HCT116 (cell line): ENCODE measurements around the gene TSEN34. TPM values are rescaled to one million over a fixed set of nuclear protein-coding genes. Genes with fewer than 3 reads are reported as not detected.
A peak's percentile ranks its signal among the peaks of the same experiment; 100 is the strongest.

Experiments
- ATAC-seq: fragments of 200-7000 bp; cut with Tn5 transposase; 2 replicates; pipeline ENCODE4 v1.9.1; 2020; ENCODE audit warnings: mild to moderate bottlenecking, moderate library complexity
- BruUV-seq: library from RNA; stranded (reverse); fragments of 400-500 nt; replicated peaks from 2 replicates; lab custom pipeline; 2021; lab: Mats Ljungman, UMichigan
- CTCF ChIA-PET: fragments of 300-600 bp; sonication (Branson Sonifier 250); formaldehyde crosslinking; loops from one replicate; lab custom pipeline; 2021; ENCODE audit warnings: antibody characterized with exemption; lab: Charles Lee
- POLR2A ChIA-PET: fragments of 300-600, 350-600 bp; sonication (Branson Sonifier 250); formaldehyde crosslinking; loops from one replicate; lab custom pipeline; 2021; ENCODE audit warnings: antibody characterized with exemption; lab: Charles Lee
- RAD21 ChIA-PET, 2 experiments: fragments of 300-600 bp; sonication (Branson Sonifier 250); formaldehyde crosslinking; loops; one replicate each; lab custom pipeline; 2023; ENCODE audit warnings: low total read pairs in 2 of 2; ENCODE audit not compliant: uncharacterized antibody in 2 of 2, unreplicated experiment in 2 of 2, low non-redundant PET in 1 of 2; lab: Charles Lee
- DNase-seq: peaks from one replicate; pipeline ENCODE4 v3.0.0-alpha.2; 2010; ENCODE audit warnings: low read depth, low spot score
- H2AFZ ChIP-seq: fragments of 200-600 bp; shearing (Covaris generic), sonication (generic); 2 replicates; pipeline ENCODE4 v1.6.1; 2017; ENCODE audit warnings: low read depth, mixed run types, mixed read lengths, antibody characterized with exemption, low read length; ENCODE audit not compliant: poor library complexity, severe bottlenecking
- H3K27ac ChIP-seq: 2 replicates; pipeline ENCODE4 v1.5.1; 2012; ENCODE audit warnings: low read depth, low read length
- H3K27me3 ChIP-seq: fragments of 200-600 bp; sonication (generic); 2 replicates; pipeline ENCODE4 v1.6.1; 2016; ENCODE audit warnings: mixed run types, low read length, mixed read lengths; ENCODE audit not compliant: insufficient read depth
- H3K36me3 ChIP-seq, 2 experiments: fragments of 200-500 bp in 1 of 2; fragments of 200-600 bp in 1 of 2; sonication (Bioruptor generic) in 1 of 2; sonication (generic) in 1 of 2; 2 replicates each; pipeline versions ENCODE4 v1.5.1 to v1.6.1; 2014 to 2016; ENCODE audit warnings: low read length in 2 of 2, inconsistent platforms in 1 of 2, mixed read lengths in 1 of 2, mixed run types in 1 of 2; ENCODE audit not compliant: insufficient read depth in 2 of 2, control insufficient read depth in 1 of 2
- H3K4me1 ChIP-seq, 2 experiments: fragments of 200-600 bp in 1 of 2; sonication (generic) in 1 of 2; 2 replicates each; pipeline versions ENCODE4 v1.5.1 to v1.6.1; 2012 to 2017; ENCODE audit warnings: low read length in 2 of 2, inconsistent platforms in 1 of 2, mild to moderate bottlenecking in 1 of 2, mixed read lengths in 1 of 2, mixed run types in 1 of 2, moderate library complexity in 1 of 2; ENCODE audit not compliant: insufficient read depth in 2 of 2, control insufficient read depth in 1 of 2
- H3K4me2 ChIP-seq: fragments of 200-600 bp; sonication (generic); 2 replicates; pipeline ENCODE4 v1.6.1; 2017; ENCODE audit warnings: mixed run types, low read length, mixed read lengths
- H3K4me3 ChIP-seq, 2 experiments: fragments of 200-600 bp in 1 of 2; sonication (generic) in 1 of 2; replicated peaks in 1 of 2; 2 replicates each; pipeline ENCODE4 v1.5.1; 2011 to 2016; ENCODE audit warnings: low read length in 2 of 2, control low read depth in 1 of 2, low read depth in 1 of 2, mild to moderate bottlenecking in 1 of 2, mixed read lengths in 1 of 2, mixed run types in 1 of 2
- H3K79me2 ChIP-seq: fragments of 200-600 bp; sonication (generic); 2 replicates; pipeline ENCODE4 v1.6.1; 2017; ENCODE audit warnings: mild to moderate bottlenecking, mixed run types, low read length, moderate library complexity, mixed read lengths; ENCODE audit not compliant: insufficient read depth
- H3K9ac ChIP-seq: fragments of 200-600 bp; sonication (generic); 2 replicates; pipeline ENCODE4 v1.6.1; 2016; ENCODE audit warnings: low read length, mixed read lengths
- H3K9me2 ChIP-seq: fragments of 200-600 bp; sonication (generic), shearing (Covaris generic); 2 replicates; pipeline ENCODE4 v1.6.1; 2017; ENCODE audit warnings: mixed run types, mild to moderate bottlenecking, moderate library complexity; ENCODE audit not compliant: insufficient read depth
- H3K9me3 ChIP-seq, 2 experiments: fragments of 200-500 bp in 1 of 2; fragments of 200-600 bp in 1 of 2; sonication (Bioruptor generic) in 1 of 2; sonication (generic) in 1 of 2; 2 replicates each; pipeline ENCODE4 v1.6.1; 2014 to 2017; ENCODE audit warnings: low read length in 2 of 2, mixed read lengths in 2 of 2, inconsistent platforms in 1 of 2, low read depth in 1 of 2, mild to moderate bottlenecking in 1 of 2, mixed run types in 1 of 2, moderate library complexity in 1 of 2; ENCODE audit not compliant: control insufficient read depth in 1 of 2, insufficient read depth in 1 of 2
- H4K20me1 ChIP-seq: fragments of 200-600 bp; sonication (generic), shearing (Covaris generic); 2 replicates; pipeline ENCODE4 v1.6.1; 2017; ENCODE audit warnings: mixed run types, mild to moderate bottlenecking, moderate library complexity; ENCODE audit not compliant: insufficient read depth
- CBX3 ChIP-seq: IDR thresholded peaks from 2 replicates; pipeline ENCODE4 v1.6.1; 2012; ENCODE audit warnings: low read depth
- CTCF ChIP-seq, 3 experiments: fragments of 200-600 bp in 1 of 3; sonication (generic) in 1 of 3; IDR thresholded peaks in 2 of 3; conservative IDR thresholded peaks in 1 of 3; 2 replicates each; pipeline ENCODE4 v1.5.1; 2012 to 2017; ENCODE audit warnings: low read depth in 2 of 3, low read length in 2 of 3, antibody characterized with exemption in 1 of 3, borderline replicate concordance in 1 of 3, control low read depth in 1 of 3, mild to moderate bottlenecking in 1 of 3, mixed read lengths in 1 of 3, mixed run types in 1 of 3, moderate library complexity in 1 of 3; ENCODE audit not compliant: insufficient read depth in 1 of 3
- EGR1 ChIP-seq: IDR thresholded peaks from 2 replicates; pipeline ENCODE4 v1.6.1; 2012; ENCODE audit warnings: low read depth
- EZH2 ChIP-seq: fragments of 200-600 bp; sonication (generic); IDR thresholded peaks from 2 replicates; pipeline ENCODE4 v1.6.1; 2017; ENCODE audit warnings: antibody characterized with exemption, mixed run types
- EZH2phosphoT487 ChIP-seq: fragments of 200-600 bp; IDR thresholded peaks from 2 replicates; pipeline ENCODE4 v1.6.1; 2018; ENCODE audit warnings: antibody characterized with exemption, borderline replicate concordance
- FOSL1 ChIP-seq: IDR thresholded peaks from 2 replicates; pipeline ENCODE4 v1.6.1; 2012; ENCODE audit warnings: low read depth
- JUND ChIP-seq: IDR thresholded peaks from 2 replicates; pipeline ENCODE4 v1.6.1; 2012
- MAX ChIP-seq: IDR thresholded peaks from 2 replicates; pipeline ENCODE4 v1.6.1; 2012
- POLR2A ChIP-seq: IDR thresholded peaks from 2 replicates; pipeline ENCODE4 v1.7.0; 2011; ENCODE audit warnings: borderline replicate concordance; ENCODE audit not compliant: insufficient read depth, insufficient read length; ENCODE audit errors: extremely low read depth
- POLR2AphosphoS5 ChIP-seq: IDR thresholded peaks from 2 replicates; pipeline ENCODE4 v1.6.1; 2011; ENCODE audit warnings: mild to moderate bottlenecking, low read depth, low read length, moderate library complexity
- RAD21 ChIP-seq: IDR thresholded peaks from 2 replicates; pipeline ENCODE4 v1.6.1; 2012; ENCODE audit warnings: low read depth, mild to moderate bottlenecking
- REST ChIP-seq: IDR thresholded peaks from 2 replicates; pipeline ENCODE4 v1.6.1; 2012; ENCODE audit warnings: low read depth
- SP1 ChIP-seq: IDR thresholded peaks from 2 replicates; pipeline ENCODE4 v1.6.1; 2012; ENCODE audit warnings: low read depth
- SRF ChIP-seq: IDR thresholded peaks from 2 replicates; pipeline ENCODE4 v1.6.1; 2012; ENCODE audit warnings: low read depth
- TCF7L2 ChIP-seq: IDR thresholded peaks from 2 replicates; pipeline ENCODE4 v1.7.0; 2011; ENCODE audit warnings: borderline replicate concordance, inconsistent platforms; ENCODE audit not compliant: insufficient read depth, insufficient read length; ENCODE audit errors: extremely low read depth
- intact Hi-C: fragments of 100-400 bp; cut with micrococcal nuclease; formaldehyde crosslinking; loops from 2 replicates; pipeline ENCODE4 v1.10.0; 2022
- total RNA-seq: library from RNA; stranded (reverse); gene quantifications from one replicate; pipeline ENCODE4 v1.2.1, GENCODE V29; 2021; ENCODE audit not compliant: unreplicated experiment
- TF ChIP-seq, protein P1 (sequence below): IDR thresholded peaks from 2 replicates; pipeline ENCODE4 v1.6.1; 2011; ENCODE audit warnings: mild to moderate bottlenecking, low read length, moderate library complexity; ENCODE audit not compliant: insufficient replicate concordance; ENCODE audit errors: extremely low read depth
- TF ChIP-seq, protein P2 (sequence below): IDR thresholded peaks from 2 replicates; pipeline ENCODE4 v1.6.1; 2012

The TSEN34 gene
- total RNA-seq, 1 experiment from 2014 or later: 99.9 TPM

DNA sequence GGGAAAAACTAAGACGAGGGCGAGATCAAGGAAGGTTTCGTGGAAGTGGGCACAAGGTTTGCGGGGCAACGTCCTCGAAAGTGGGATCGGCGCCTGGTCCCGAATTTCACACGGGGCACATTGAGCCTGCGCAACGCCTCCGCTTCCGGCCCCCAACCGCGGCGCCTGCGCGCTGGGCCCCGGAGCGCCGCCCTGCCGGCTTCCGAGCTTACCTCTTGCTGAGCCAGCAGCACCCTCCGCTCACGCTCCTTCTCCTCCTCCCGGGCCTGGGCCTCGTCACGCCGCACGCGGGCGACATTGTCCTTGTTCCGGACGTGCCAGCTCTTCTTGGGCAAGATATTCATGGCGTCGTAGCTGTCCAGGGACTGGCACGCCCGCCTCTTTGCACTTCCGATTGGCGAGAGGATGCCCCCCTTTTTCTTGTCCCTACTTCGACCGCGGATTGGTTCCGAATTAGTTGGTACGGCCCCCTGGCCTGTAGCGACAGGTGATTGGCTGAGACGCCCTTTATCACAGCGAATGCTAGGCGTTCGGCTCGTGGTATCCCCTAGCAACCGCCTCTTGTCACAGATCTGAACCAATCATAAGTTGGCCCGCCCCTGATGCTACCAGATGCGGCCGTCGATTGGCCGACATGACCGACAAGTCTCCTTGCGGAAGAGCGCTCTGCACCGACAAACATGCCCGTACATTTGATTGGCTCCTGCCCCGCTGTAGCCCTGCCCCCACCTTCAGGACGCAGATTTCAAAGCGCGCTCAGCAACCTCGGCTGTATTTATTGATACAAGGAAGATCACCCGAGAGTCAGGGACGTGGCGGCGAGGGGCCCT is 31.5 kb upstream of the TSEN34 start, which contains the start of gene LENG1:
Gene LENG1, minus strand, starts transcription at position 370 of the 830 bp plus-strand sequence. Its CDS starts 26 bp downstream, at position 344.
- no peaks in the 10 kb centered on the region for H3K27me3 ChIP-seq
- BruUV-seq: no TSS peak
- DNase-seq (peak; percentile 100), ATAC-seq (peak; percentile 85)
- H3K4me3 ChIP-seq: peak within 1 kb of the TSS; percentile 82 to 84
- H2AFZ ChIP-seq: no peak within 1 kb of the TSS
- intact Hi-C loops: loop anchor here (1.0 kb wide), 1 partner anchor 22 kb away; the partner anchor contains the start of gene CNOT3
- no peaks in the 10 kb centered on the region for H4K20me1 ChIP-seq
- RAD21 ChIA-PET: no interaction called here
- peak within 1 kb of the TSS; percentile 87 for H3K27ac ChIP-seq
- H3K79me2 ChIP-seq: peaks cover 8% of the 10 kb centered on the region
- CTCF ChIA-PET: interaction anchor here (0.7 to 1.3 kb wide), 4 partner anchors 9 to 107 kb away, joined by 3 to 6 read pairs (median 4); partner anchors contain the start of genes MBOAT7 and TMC4
- H3K9ac ChIP-seq: peak within 1 kb of the TSS; percentile 91
- H3K9me2 ChIP-seq: no peaks in the 10 kb centered on the region
- peak within 1 kb of the TSS; percentile 96 for H3K4me2 ChIP-seq
- POLR2A ChIA-PET: interaction anchor here (0.8 to 1.6 kb wide), 4 partner anchors 9 to 40 kb away, joined by 3 to 13 read pairs (median 6); partner anchors contain the start of genes MBOAT7 and TSEN34
- H3K9me3 ChIP-seq: no peaks in the 10 kb centered on the region
- peaks cover 26 to 44% of the 10 kb centered on the region in 2 experiments for H3K4me1 ChIP-seq
- H3K36me3 ChIP-seq: peaks cover 21 to 23% of the 10 kb centered on the region in 2 experiments; a peak in 3 of 4 replicates
- TF ChIP-seq TCF7L2 (peak; percentile 78), FOSL1 (no peak), EZH2phosphoT487 (no peak), EZH2 (no peak), REST (no peak), SRF (no peak), POLR2A (peak; percentile 61), CTCF (IDR thresholded peaks at IDR 0.05 in 2 of 3, conservative IDR thresholded peaks at IDR 0.05 in 1 of 3; ENCODE audit: borderline replicate concordance in 1 of 3, insufficient read depth in 1 of 3, low read depth in 2 of 3, low read length in 2 of 3) (0 out of 6 replicates have a peak, but pooled peaks of 2 of the 3 experiments have one; percentile 11 to 19), POLR2AphosphoS5 (peak; percentile 51), JUND (no peak), EGR1 (peak; percentile 99), CBX3 (no peak), SP1 (peak; percentile 99), MAX (peak; percentile 91), RAD21 (no peak)
- TF ChIP-seq, protein P1, sequence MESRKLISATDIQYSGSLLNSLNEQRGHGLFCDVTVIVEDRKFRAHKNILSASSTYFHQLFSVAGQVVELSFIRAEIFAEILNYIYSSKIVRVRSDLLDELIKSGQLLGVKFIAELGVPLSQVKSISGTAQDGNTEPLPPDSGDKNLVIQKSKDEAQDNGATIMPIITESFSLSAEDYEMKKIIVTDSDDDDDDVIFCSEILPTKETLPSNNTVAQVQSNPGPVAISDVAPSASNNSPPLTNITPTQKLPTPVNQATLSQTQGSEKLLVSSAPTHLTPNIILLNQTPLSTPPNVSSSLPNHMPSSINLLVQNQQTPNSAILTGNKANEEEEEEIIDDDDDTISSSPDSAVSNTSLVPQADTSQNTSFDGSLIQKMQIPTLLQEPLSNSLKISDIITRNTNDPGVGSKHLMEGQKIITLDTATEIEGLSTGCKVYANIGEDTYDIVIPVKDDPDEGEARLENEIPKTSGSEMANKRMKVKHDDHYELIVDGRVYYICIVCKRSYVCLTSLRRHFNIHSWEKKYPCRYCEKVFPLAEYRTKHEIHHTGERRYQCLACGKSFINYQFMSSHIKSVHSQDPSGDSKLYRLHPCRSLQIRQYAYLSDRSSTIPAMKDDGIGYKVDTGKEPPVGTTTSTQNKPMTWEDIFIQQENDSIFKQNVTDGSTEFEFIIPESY: peak; percentile 9
- TF ChIP-seq, protein P2, sequence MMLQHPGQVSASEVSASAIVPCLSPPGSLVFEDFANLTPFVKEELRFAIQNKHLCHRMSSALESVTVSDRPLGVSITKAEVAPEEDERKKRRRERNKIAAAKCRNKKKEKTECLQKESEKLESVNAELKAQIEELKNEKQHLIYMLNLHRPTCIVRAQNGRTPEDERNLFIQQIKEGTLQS: no peak
